Keratinocyte (primary cell): ENCODE data around the gene RAB3A. TPM values are rescaled to one million over a fixed set of nuclear protein-coding genes. Genes with fewer than 3 reads are reported as not detected.

Experiments
- DNase-seq: peaks from one replicate; pipeline ENCODE4 v3.0.0-alpha.2; 2011; ENCODE audit warnings: low read depth, missing footprints, low spot score
- FAIRE-seq: peaks from 2 replicates; lab custom pipeline; 2011; peaks lifted over from hg19 to GRCh38; lab: Jason Lieb, UNC
- H2AFZ ChIP-seq: 2 replicates; pipeline ENCODE4 v1.6.0; 2012; ENCODE audit warnings: low read length, control low read depth, inconsistent platforms; ENCODE audit not compliant: control insufficient read depth
- H3K27ac ChIP-seq: 2 replicates; pipeline ENCODE4 v1.5.1; 2011; ENCODE audit warnings: low read length; ENCODE audit not compliant: control insufficient read depth, insufficient read depth
- H3K27me3 ChIP-seq: 3 replicates; pipeline ENCODE4 v1.6.0; 2011; ENCODE audit warnings: low read length; ENCODE audit not compliant: control insufficient read depth, insufficient read depth; ENCODE audit errors: extremely low read depth
- H3K36me3 ChIP-seq, 2 experiments: 2 replicates in 1 of 2; 3 replicates in 1 of 2; pipeline ENCODE4 v1.5.1; 2011; ENCODE audit warnings: low read length in 2 of 2, mild to moderate bottlenecking in 1 of 2; ENCODE audit not compliant: control insufficient read depth in 2 of 2, insufficient read depth in 2 of 2; ENCODE audit errors: extremely low read depth in 1 of 2
- H3K4me1 ChIP-seq: 3 replicates; pipeline ENCODE4 v1.5.1; 2011; ENCODE audit warnings: low read length; ENCODE audit not compliant: control insufficient read depth, insufficient read depth; ENCODE audit errors: extremely low read depth
- H3K4me2 ChIP-seq: 3 replicates; pipeline ENCODE4 v1.6.0; 2011; ENCODE audit warnings: low read depth, low read length; ENCODE audit not compliant: control insufficient read depth, insufficient read depth; ENCODE audit errors: extremely low read depth
- H3K4me3 ChIP-seq, 3 experiments: fragments of 200-600 bp in 1 of 3; sonication (generic) in 1 of 3; 2 replicates in 2 of 3; 3 replicates in 1 of 3; pipeline ENCODE4 v1.5.1; 2011 to 2016; ENCODE audit warnings: low read length in 3 of 3, mild to moderate bottlenecking in 3 of 3, control low read depth in 2 of 3, inconsistent platforms in 1 of 3, low read depth in 1 of 3, mixed read lengths in 1 of 3, mixed run types in 1 of 3, moderate library complexity in 1 of 3; ENCODE audit not compliant: control insufficient read depth in 2 of 3, insufficient read depth in 2 of 3; ENCODE audit errors: extremely low read depth in 1 of 3
- H3K79me2 ChIP-seq: 2 replicates; pipeline ENCODE4 v1.6.0; 2012; ENCODE audit warnings: low read length; ENCODE audit not compliant: control insufficient read depth, insufficient read depth
- H3K9ac ChIP-seq: 3 replicates; pipeline ENCODE4 v1.6.0; 2011; ENCODE audit warnings: low read length; ENCODE audit not compliant: control insufficient read depth, insufficient read depth; ENCODE audit errors: extremely low read depth
- H3K9me1 ChIP-seq: 3 replicates; pipeline ENCODE4 v1.6.0; 2011; ENCODE audit warnings: low read length; ENCODE audit not compliant: control insufficient read depth, insufficient read depth; ENCODE audit errors: extremely low read depth
- H3K9me3 ChIP-seq: 2 replicates; pipeline ENCODE4 v1.5.1; 2012; ENCODE audit warnings: low read depth, low read length; ENCODE audit not compliant: control insufficient read depth
- H4K20me1 ChIP-seq: 3 replicates; pipeline ENCODE4 v1.6.0; 2011; ENCODE audit warnings: low read length; ENCODE audit not compliant: control insufficient read depth, insufficient read depth; ENCODE audit errors: extremely low read depth
- EZH2 ChIP-seq: IDR thresholded peaks from one replicate; pipeline ENCODE4 v1.6.1; 2012; ENCODE audit warnings: inconsistent platforms, mild to moderate bottlenecking, low read length, moderate library complexity
- dilution Hi-C: fragments of 300-500 bp; cut with MboI; formaldehyde crosslinking; loops from one replicate; pipeline ENCODE4 v1.7.0; 2020; ENCODE audit warnings: low sequenced_read_pairs; ENCODE audit not compliant: extremely low pct_ligation_motif_present
- polyA plus RNA-seq, 5 experiments: library from polyadenylated mRNA; depleted of rRNA in 3 of 5; stranded (reverse) in 3 of 5; stranded (forward) in 1 of 5; unstranded in 1 of 5; fragments of >200 nt; gene quantifications; 1 replicate in 1 of 5; 2 replicates in 3 of 5; 3 replicates in 1 of 5; pipeline versions ENCODE4 v1.2.1 to v1.2.3, GENCODE V29; 2011 to 2012; ENCODE audit warnings: missing spikeins in 2 of 5, low read depth in 1 of 5, low replicate concordance in 1 of 5
- TF ChIP-seq, protein P1 (sequence below), 3 experiments: IDR thresholded peaks in 1 of 3; conservative IDR thresholded peaks in 1 of 3; optimal IDR thresholded peaks in 1 of 3; 2 replicates in 2 of 3; 3 replicates in 1 of 3; pipeline versions ENCODE3 to v1.5.1; 2011; ENCODE audit warnings: low read length in 3 of 3, mild to moderate bottlenecking in 3 of 3, moderate library complexity in 2 of 3, control low read depth in 1 of 3, inconsistent platforms in 1 of 3; ENCODE audit not compliant: insufficient read depth in 2 of 3; ENCODE audit errors: extremely low read depth in 1 of 3

RAB3A gene
- polyA plus RNA-seq, 1 donor (not counting 4 experiments of a cell fraction or from before 2014, with no cell fraction given) = 0.56 TPM

DNA sequence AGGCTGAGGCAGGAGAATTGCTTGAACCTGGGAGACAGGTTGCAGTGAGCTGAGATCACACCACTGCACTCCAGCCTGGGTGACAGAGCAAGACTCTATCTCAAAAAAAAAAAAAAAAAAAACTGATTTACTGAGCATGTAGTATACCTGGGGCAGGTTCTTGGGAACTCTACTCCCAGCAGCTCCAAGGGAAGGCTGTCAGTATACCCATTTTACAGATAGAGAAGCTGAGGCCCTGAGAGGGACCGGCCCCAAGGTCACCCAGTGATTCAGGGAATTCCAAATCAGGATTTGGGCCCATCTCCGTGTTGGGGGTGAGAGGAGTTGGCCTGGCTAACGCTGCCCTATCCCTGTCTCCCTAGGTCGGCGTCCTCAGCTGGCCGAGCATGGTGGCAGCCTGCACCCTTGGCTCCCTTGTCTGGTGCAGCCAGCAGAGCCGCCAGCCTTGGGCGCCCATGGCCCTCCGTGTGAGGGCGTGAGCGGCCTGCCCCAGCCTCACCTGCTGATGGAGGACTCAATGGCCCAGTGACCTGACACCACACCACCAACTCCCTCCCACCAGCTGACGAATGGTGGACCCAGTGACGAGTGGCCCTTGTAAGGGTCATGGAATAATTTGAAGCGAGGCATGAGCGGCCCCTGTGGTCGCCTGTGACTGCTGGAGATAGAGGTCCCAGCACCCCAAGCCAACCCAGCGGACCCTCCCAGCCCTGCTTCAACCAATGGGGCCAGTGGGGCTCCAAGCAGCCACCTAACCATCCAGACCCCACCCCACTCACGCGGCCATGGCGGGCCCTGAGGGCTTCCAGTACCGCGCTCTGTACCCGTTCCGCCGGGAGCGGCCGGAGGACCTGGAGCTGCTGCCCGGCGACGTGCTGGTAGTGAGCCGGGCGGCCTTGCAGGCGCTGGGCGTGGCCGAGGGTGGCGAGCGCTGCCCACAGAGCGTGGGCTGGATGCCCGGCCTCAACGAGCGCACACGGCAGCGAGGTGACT, 48.5 kb downstream of the RAB3A start:
- dilution Hi-C loops = no loop called here
- no peak overlapping the region for H3K27ac ChIP-seq

DNA sequence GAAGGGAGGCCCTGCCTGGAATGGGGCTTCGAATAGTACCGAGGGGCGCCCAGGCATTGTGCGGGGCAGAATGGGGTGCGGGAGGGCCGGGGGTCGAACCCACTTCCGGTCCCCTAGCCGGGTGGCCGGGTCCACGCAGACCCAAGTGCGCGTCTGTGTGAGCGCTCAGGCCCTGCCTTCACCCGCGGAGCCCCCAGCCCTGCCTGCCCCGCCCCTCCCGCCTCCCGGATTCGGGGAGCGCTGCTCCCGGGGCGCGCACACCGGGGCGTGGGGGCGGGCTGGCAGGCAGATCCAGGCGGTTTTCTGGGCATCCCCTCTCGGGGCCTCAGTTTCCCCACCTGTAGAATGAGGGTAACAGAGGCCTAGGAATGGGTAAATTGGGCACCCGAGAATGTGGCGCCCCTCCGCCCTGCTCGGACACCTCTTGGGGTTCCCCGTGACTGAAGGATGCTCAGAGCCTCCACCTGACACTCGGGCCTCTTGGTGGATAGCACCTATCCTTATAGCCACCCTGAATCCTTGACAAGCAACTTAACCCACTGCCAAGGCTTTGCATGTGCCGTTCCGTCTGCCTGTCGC, 50.2 kb downstream of the RAB3A start:
- Histone ChIP-seq H3K27me3 (no peaks in the 10 kb centered on the region), H3K4me3 (peak overlapping the region; percentile 69 to 87 (median 82)), H3K9me1 (no peaks in the 10 kb centered on the region), H3K9me3 (no peaks in the 10 kb centered on the region), H4K20me1 (no peaks in the 10 kb centered on the region), H3K27ac (peak overlapping the region; percentile 71), H3K36me3 (peaks cover 2 to 4% of the 10 kb centered on the region in 2 experiments), H3K9ac (peak overlapping the region; percentile 96), H3K4me2 (peak overlapping the region; percentile 82), H2AFZ (peak overlapping the region; percentile 60), H3K4me1 (peaks cover 29% of the 10 kb centered on the region), H3K79me2 (peaks cover 17% of the 10 kb centered on the region)
- no peak for TF ChIP-seq EZH2
- TF ChIP-seq, protein P1, sequence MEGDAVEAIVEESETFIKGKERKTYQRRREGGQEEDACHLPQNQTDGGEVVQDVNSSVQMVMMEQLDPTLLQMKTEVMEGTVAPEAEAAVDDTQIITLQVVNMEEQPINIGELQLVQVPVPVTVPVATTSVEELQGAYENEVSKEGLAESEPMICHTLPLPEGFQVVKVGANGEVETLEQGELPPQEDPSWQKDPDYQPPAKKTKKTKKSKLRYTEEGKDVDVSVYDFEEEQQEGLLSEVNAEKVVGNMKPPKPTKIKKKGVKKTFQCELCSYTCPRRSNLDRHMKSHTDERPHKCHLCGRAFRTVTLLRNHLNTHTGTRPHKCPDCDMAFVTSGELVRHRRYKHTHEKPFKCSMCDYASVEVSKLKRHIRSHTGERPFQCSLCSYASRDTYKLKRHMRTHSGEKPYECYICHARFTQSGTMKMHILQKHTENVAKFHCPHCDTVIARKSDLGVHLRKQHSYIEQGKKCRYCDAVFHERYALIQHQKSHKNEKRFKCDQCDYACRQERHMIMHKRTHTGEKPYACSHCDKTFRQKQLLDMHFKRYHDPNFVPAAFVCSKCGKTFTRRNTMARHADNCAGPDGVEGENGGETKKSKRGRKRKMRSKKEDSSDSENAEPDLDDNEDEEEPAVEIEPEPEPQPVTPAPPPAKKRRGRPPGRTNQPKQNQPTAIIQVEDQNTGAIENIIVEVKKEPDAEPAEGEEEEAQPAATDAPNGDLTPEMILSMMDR (optimal IDR thresholded peaks at IDR 0.05 in 1 of 3, IDR thresholded peaks at IDR 0.05 in 1 of 3, conservative IDR thresholded peaks at IDR 0.05 in 1 of 3; ENCODE audit: extremely low read depth in 1 of 3, insufficient read depth in 2 of 3, low read length in 3 of 3) = no peak
- DNase-seq (no peak), FAIRE-seq (no peak)
- dilution Hi-C loops = no loop called here

More for the DNA sequence above, 48.5 kb downstream of the RAB3A start:
- H3K27me3 ChIP-seq = no peaks in the 10 kb centered on the region
- no peak overlapping the region for H3K4me2 ChIP-seq
- no peak overlapping the region for H3K4me3 ChIP-seq
- TF ChIP-seq EZH2 = no peak
- TF ChIP-seq, protein P1 (optimal IDR thresholded peaks at IDR 0.05 in 1 of 3, IDR thresholded peaks at IDR 0.05 in 1 of 3, conservative IDR thresholded peaks at IDR 0.05 in 1 of 3; ENCODE audit: extremely low read depth in 1 of 3, insufficient read depth in 2 of 3, low read length in 3 of 3) = no peak
- no peaks in the 10 kb centered on the region for H3K9me1 ChIP-seq
- H3K79me2 ChIP-seq = peaks cover 17% of the 10 kb centered on the region
- H3K9me3 ChIP-seq = no peaks in the 10 kb centered on the region
- H3K9ac ChIP-seq = no peak overlapping the region
- DNase-seq = no peak
- no peaks in the 10 kb centered on the region for H4K20me1 ChIP-seq
- no peak overlapping the region for H2AFZ ChIP-seq
- peaks cover 29% of the 10 kb centered on the region for H3K4me1 ChIP-seq
- peaks cover 2 to 4% of the 10 kb centered on the region in 2 experiments for H3K36me3 ChIP-seq
- FAIRE-seq = no peak
